ENCODE data around the gene CATSPER1.

- TF ChIP-seq, protein P1, sequence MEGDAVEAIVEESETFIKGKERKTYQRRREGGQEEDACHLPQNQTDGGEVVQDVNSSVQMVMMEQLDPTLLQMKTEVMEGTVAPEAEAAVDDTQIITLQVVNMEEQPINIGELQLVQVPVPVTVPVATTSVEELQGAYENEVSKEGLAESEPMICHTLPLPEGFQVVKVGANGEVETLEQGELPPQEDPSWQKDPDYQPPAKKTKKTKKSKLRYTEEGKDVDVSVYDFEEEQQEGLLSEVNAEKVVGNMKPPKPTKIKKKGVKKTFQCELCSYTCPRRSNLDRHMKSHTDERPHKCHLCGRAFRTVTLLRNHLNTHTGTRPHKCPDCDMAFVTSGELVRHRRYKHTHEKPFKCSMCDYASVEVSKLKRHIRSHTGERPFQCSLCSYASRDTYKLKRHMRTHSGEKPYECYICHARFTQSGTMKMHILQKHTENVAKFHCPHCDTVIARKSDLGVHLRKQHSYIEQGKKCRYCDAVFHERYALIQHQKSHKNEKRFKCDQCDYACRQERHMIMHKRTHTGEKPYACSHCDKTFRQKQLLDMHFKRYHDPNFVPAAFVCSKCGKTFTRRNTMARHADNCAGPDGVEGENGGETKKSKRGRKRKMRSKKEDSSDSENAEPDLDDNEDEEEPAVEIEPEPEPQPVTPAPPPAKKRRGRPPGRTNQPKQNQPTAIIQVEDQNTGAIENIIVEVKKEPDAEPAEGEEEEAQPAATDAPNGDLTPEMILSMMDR (IDR thresholded peaks at IDR 0.05; ENCODE audit: low read length): peak; percentile 96
- no peak for TF ChIP-seq EZH2 (optimal IDR thresholded peaks at IDR 0.05; ENCODE audit: low read depth, low read length)
- TF ChIP-seq EZH2phosphoT487 (IDR thresholded peaks at IDR 0.05; ENCODE audit: low read length): no peak
Measured at GRCh38 chr11:66022401-66023185, 3.7 kb downstream of the CATSPER1 start.
